ENCODE results near the gene BLTP2.

- TF ChIP-seq, protein P1, sequence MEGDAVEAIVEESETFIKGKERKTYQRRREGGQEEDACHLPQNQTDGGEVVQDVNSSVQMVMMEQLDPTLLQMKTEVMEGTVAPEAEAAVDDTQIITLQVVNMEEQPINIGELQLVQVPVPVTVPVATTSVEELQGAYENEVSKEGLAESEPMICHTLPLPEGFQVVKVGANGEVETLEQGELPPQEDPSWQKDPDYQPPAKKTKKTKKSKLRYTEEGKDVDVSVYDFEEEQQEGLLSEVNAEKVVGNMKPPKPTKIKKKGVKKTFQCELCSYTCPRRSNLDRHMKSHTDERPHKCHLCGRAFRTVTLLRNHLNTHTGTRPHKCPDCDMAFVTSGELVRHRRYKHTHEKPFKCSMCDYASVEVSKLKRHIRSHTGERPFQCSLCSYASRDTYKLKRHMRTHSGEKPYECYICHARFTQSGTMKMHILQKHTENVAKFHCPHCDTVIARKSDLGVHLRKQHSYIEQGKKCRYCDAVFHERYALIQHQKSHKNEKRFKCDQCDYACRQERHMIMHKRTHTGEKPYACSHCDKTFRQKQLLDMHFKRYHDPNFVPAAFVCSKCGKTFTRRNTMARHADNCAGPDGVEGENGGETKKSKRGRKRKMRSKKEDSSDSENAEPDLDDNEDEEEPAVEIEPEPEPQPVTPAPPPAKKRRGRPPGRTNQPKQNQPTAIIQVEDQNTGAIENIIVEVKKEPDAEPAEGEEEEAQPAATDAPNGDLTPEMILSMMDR (IDR thresholded peaks at IDR 0.05; ENCODE audit: low read depth, low read length): no peak
- TF ChIP-seq MAX (IDR thresholded peaks at IDR 0.05; ENCODE audit: low read depth, low read length) (peak; percentile 65), POLR2A (IDR thresholded peaks at IDR 0.05; ENCODE audit: extremely low read depth, insufficient read length) (peak; percentile 90)
Measured at GRCh38 chr17:28644787-28645575, at the start of gene BLTP2.

All from NB4 (cell line).